Measurements from ENCODE around the gene PITX2.
"Not testable (repeated sequence)": the region's sequence is repeated elsewhere in the genome, so short reads cannot be mapped to it uniquely, and the experiment has no call there.

Gene PITX2

DNA sequence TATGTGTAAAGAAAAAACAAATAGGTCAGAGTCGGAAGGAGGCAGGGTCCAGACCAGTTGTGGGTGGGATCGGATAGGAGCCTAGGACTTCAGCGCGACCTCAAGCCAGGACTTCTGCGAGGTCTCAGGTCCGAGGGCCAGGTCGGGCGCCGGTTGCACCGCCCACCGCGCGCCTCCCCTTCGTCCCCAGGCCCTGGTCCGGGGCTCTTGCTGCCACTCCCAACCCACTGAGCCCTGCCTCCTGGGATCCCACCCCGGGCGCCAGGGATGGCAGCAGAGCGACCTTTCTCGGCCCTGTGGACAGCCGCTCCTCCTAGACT is 12.3 kb downstream of the PITX2 start:
- DNase-seq, result no peak

DNA sequence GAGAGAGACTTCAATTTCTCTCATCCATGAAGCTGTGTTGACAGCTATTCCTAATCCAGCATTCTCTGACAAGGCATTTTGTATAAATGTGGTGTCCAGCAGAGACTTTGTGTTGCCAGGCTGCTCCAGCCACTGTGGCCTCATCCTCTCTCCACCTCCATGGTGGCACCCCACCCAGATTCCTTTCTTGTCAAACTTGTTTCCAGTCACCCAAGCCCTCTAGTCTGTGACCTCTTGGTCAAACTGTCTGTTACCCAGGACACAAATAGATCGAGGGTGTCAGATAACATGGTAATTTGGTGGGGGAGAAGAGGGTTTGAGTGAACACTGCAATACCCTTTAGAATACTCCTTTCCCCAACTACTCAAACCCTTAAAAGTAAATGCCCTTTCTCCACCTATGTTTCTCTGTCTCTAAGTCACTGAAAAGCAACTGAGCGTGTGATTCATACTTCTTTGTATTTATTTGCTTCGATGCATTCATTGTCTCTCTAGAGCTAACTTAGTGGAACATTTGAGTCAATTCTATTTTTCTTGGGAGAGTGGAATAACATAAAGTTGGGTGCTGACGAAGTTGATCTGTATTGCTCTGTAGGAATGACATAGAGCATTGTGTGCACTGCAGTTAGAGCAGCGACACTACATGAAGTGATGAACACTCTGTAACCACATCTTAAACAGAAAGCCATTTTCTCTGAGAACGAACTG is 13.7 kb downstream of the PITX2 start:
- no peak for DNase-seq

DNA sequence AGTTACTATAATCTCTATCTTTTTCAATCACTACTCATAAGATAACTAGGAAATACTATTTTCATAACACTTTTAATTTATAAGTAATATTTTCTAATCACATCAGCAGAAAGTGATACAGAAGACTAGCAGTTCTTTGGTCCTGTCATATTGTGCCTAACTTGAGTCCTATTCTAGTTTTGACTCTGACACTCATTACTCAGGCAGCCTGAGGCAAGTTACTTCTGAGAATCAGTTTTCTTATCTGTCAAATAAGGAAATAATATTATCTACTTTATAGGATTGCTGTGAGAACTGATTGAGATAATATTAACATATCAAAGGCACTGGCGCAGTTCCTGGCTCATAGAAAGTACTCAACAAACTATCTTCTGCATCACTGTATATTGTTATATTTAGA is 17.8 kb downstream of the PITX2 start:
- DNase-seq, result no peak

DNA sequence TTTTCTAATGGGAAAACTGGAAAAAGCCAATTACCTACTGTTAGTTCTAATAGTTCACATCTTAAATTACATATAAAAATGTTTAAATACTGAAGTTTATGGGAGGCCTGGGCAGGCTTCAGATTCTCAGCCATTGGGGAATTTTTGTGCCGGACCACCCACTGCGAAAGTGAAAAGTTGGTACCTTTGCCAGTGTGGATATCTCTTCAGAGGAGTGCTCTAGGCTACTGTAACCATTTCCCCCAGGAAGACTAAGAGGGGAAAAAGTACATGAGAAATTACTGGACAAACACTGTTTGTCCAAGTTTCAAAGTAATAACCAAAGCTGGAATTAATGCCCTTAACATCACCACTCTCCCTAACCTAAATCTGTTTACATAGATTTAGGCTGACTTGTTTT is 20.8 kb downstream of the PITX2 start:
- DNase-seq, result no peak

DNA sequence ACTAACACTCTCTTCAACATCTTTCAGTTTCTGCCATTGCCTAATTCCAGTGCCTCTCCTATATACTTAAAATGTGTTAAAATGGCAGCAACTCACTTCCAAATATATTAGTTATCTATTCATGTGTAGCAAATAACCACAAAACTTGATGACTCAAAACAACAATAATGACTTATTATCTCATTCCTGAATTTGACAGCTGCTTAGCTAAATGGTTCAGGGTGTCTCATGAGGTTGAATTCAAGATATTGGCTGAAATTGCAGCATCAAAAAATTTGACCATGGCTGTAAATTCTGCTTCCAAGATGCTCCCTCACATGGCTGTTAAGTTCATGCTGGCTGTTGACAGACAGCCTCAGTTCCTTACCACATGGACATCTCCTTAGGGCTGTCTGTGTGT is 25.3 kb downstream of the PITX2 start:
- DNase-seq, result no peak

DNA sequence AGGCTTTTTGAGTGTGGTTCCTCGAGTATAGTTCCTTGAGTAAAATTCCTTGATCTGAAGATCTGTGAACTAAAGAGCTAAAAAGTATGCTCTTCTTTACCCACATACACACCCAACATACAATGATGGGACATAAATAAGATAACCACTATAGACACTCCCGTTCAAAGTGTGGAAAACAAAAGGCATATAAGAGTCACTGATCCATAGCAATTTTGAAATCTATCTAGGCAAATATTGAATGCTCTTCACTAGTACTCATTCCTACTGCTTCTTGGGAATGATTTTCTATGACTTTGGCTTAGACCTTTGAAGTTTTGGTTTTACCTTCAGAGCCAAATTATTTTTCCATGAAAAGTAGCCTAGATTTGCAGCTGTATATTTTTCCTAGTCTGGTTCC is 26.4 kb downstream of the PITX2 start:
- DNase-seq, result no peak

DNA sequence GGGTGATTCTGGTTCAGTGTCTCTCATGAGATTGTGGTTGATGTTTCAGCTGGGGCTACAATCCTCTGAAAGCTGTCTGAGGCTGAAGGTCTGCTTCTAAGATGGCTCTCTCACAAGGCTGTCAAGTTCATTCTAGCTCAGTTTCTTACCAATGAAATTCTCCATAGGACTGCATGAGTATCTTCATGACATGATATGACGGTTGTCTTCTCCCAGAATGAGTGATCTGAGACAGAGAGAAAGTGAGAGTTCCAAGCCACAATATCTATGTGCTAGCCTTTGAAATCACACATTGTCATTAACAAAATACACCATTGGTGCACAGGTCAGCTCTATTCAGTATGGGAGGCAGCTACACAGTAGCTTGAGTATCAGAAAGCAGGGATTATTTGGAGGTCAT is 27.3 kb downstream of the PITX2 start:
- DNase-seq, result no peak

DNA sequence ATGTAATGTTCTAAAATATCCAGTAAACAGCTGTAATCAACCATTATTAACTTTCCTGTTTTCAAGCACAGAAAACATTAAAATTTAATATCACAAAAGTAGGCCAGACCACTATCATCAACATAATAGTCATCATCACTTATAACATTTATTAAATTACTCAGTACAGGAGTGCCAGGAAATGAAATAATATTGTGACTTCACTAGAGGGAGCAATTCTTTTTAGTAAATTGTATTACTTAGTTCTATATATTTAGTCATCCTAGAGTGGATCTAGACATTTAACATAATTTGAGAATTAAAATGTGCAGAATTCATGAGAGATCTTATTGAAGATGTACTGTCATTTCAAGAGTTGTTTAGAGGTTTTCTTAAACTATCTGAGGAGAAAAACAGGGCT is 33.6 kb downstream of the PITX2 start:
- DNase-seq, result no peak

DNA sequence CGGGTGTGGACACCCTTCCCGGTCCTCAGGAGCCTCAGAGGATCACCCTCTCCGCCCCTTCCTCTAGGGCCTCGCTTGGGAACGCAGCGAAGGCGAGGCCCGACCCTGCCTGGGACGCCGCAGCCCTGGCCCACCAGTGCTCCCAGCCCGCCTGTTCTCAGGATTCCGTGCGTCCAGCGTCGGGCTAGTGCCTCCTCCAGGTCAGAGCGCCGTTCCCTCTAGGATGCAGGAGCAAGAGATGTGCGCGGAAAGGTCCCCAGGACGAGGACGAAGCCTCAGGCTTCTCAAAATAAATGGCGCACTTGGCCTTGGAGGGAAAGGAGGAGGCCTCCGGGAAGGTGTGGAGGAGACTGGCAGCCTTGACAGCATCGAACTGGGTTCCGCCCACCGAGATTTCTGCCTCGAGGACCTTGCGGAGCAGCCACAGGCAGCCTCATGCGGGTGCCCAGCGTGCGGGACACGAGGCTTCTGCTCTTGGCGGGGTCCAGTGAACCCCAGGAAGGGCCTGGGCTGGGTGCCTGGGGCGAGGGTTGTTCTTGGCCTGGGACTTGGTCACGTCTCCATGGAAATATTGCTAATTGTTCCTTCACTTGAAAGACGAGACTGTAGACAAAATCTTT is 35.1 kb downstream of the PITX2 start:
- DNase-seq, result no peak

DNA sequence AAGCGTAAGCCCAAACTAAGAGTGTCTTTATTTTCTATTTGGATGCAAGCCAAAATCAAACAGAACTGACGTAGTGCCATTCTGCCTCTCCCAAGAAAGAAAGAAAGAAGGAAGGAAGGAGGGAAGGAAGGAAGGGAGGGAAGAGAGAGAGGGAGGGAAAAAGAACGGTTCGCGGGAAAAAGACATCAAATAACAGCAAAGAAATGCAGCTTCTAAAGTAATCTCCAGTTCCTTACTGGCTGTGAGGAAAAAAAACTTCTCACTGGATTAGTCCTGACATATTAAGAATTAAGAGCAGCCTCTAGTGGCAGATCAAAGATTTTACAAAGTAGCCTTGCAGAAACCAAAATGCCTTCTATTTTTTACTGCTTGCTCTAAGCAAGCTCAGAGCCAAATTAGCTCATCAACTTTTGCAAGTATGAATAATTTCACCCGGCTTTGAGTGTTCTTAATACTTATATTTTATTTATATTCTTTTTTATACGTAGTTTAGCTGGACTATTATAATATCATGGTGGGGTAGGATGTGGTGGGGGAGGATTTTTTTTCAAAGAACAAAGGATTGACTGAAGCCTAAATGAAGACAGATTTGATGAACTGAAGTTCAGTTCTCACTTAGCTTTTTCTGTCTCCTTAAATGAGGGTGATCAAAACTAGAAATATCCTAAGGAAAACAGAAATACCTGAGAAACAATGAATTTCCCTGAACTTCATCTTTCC is 36.6 kb downstream of the PITX2 start:
- no peak for DNase-seq

DNA sequence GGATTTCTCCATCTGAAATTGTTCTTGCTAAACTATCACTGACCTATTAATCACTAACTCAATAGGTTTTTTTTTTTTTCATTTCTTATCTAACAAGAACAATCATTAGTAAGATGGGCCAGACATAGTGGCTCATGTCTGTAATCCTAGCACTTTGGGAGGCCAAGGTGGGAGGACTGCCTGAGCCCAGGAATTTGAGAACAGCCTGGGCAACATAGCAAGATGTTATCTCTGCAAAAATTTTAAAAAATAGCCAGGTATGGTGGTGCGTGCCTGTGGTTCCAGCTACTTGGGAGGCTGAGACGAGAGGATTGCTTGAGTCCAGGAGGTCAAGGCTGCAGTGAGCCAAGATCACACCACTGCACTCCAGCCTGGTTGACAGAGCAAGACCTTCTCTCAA is 46.2 kb downstream of the PITX2 start:
- not testable (repeated sequence) for DNase-seq

All from stimulated activated CD4-positive, alpha-beta T cell treated with anti-CD3 and anti-CD28 coated beads, Interleukin-15, amount 100 ng/mL, for 24 hours (primary cell).